HL-60 (cell line): ENCODE measurements around the gene CR1.

Experiments
- DNase-seq, 2 experiments: peaks; one replicate each; pipeline ENCODE4 v3.0.0-alpha.2; 2010 to 2020; ENCODE audit warnings: low read depth in 1 of 2, low spot score in 1 of 2
- H3K27ac ChIP-seq: fragments of 250-450 bp; sonication (Bioruptor Pico); replicated peaks from 2 replicates; pipeline ENCODE4 v1.5.1; 2020; ENCODE audit warnings: mild to moderate bottlenecking, moderate library complexity
- H3K27me3 ChIP-seq: fragments of 250-450 bp; sonication (Bioruptor Pico); 2 replicates; pipeline ENCODE4 v1.5.1; 2021; ENCODE audit warnings: mild to moderate bottlenecking, moderate library complexity; ENCODE audit not compliant: insufficient read depth, poor library complexity, severe bottlenecking
- H3K4me3 ChIP-seq: replicated peaks from 2 replicates; pipeline ENCODE4 v1.5.1; 2011; ENCODE audit warnings: mild to moderate bottlenecking, control low read depth, low read length; ENCODE audit not compliant: insufficient read depth
- CTCF ChIP-seq: IDR thresholded peaks from one replicate; pipeline ENCODE4 v1.5.1; 2011; ENCODE audit warnings: low read length, control low read depth, inconsistent platforms; ENCODE audit not compliant: insufficient read depth
- GABPA ChIP-seq: IDR thresholded peaks from 2 replicates; pipeline ENCODE4 v1.6.1; 2012; ENCODE audit warnings: low read depth
- POLR2AphosphoS5 ChIP-seq: IDR thresholded peaks from 2 replicates; pipeline ENCODE4 v1.6.1; 2012; ENCODE audit warnings: low read depth
- REST ChIP-seq: IDR thresholded peaks from 2 replicates; pipeline ENCODE4 v1.6.1; 2012; ENCODE audit warnings: low read depth; ENCODE audit not compliant: insufficient replicate concordance
- SPI1 ChIP-seq: IDR thresholded peaks from 2 replicates; pipeline ENCODE4 v1.6.1; 2012; ENCODE audit warnings: low read depth, mild to moderate bottlenecking, borderline replicate concordance

CR1 gene

DNA sequence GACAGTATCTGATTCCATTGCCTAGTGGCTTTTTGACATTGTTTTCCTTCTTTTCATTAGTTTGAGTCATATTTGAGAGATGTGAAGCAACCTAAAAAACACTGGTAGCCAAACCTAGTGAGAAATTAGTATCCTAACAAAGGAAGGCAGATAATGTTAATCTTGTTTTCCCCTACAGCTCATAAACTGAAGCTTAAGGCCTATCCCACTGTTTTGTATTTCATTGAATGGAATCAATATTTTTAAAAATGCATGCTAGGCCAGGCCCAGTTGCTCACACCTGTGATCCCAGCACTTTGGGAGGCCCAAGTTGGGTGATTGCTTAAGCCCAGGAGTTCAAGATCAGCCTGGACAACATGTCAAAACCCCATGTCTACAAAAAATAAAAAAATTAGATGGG lies 150.2 kb downstream of the CR1 start:
- DNase-seq, result no peak
- TF ChIP-seq SPI1 (no peak), POLR2AphosphoS5 (no peak), CTCF (no peak), REST (no peak), GABPA (no peak)
- H3K4me3 ChIP-seq, result no peak overlapping the region
- no peak overlapping the region for H3K27ac ChIP-seq
- H3K27me3 ChIP-seq, result peaks cover 3% of the 10 kb centered on the region

DNA sequence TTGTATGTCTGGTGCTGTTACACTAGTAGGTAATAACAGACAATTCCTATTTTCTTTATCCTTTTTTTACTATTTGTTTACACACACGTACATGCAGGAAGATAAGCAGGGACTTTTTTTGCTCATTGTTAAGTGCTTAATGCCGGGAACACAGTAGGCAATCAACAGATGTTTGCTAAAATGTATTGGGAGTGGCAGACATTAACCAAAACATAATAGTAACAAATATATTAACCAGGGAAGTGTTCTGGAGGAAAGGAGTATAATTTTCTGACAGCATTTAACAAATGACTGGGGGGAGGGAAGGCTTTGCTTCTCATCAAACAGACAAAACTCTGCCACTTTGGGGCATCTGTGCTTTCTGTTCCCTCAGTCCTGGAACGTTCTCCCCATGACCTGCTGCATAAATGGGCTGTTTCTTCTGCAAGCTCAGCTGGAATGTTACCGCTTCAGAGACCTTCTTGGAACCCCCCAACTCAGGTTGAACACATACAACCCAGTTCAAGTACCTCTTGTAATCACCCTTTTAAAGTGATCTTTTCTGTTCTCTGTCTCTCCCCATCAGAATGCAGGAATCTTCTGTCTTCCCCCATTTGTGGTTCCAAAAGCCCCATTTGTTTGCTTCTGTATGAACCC lies 151.1 kb downstream of the CR1 start:
- DNase-seq, result no peak
- Histone ChIP-seq H3K27me3 (no peaks in the 10 kb centered on the region), H3K27ac (no peak overlapping the region), H3K4me3 (no peak overlapping the region)
- TF ChIP-seq REST (no peak), GABPA (no peak), CTCF (no peak), POLR2AphosphoS5 (no peak), SPI1 (no peak)

DNA sequence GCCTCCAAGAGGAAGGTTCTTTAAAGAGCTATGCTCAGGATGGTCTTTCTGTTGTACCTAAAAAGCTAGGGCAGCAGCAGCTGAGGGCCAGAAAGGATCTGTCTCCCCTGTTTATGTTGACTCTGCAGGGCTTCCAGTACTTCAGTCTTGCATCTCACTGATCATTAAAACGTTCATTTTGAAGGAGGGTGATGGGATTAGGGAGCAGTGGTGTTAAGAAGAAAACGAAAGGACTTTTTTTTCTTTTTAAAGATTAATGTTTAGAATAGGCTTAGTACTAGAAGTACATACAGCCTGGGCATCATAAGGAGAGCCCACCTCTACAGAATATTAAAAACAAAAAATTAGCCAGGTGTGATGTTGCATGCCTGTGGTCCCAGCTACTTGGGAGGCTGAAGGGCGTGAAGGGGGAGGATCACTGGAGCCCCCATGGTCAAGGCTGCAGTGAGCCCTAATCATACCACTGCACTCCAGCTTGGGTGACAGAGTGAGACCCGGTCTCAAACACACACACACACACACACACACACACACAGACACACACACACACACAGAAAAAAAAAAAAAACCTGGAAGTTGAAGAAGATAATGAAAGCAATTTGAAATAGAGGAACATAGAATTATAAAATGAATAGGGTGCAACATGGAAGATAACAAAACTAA lies 151.8 kb downstream of the CR1 start:
- H3K4me3 ChIP-seq, result no peak overlapping the region
- H3K27me3 ChIP-seq, result no peaks in the 10 kb centered on the region
- no peak overlapping the region for H3K27ac ChIP-seq
- DNase-seq, result no peak
- TF ChIP-seq GABPA, result no peak
- TF ChIP-seq REST, result no peak
